Right lobe of liver (tissue), 6 donors: ENCODE measurements around the gene ARHGAP15. TPM values are rescaled to one million over a fixed set of nuclear protein-coding genes. Genes with fewer than 3 reads are reported as not detected.

ENCODE experiments used
- ATAC-seq, 4 donors: fragments of 200-7000 bp; cut with Tn5 transposase; one replicate each; pipeline ENCODE4 v1.9.1; 2020; ENCODE audit warnings: mild to moderate bottlenecking in 4 of 4, moderate library complexity in 4 of 4
- DNase-seq, 3 donors: peaks; one replicate each; pipeline ENCODE4 v3.0.0-alpha.2; 2020
- H3K27ac ChIP-seq, 3 donors: fragments of 200-600 bp; one replicate each; pipeline ENCODE4 v1.8.0; 2022
- H3K27me3 ChIP-seq, 2 donors: fragments of 200-600 bp; one replicate each; pipeline ENCODE4 v1.8.0; 2022
- H3K36me3 ChIP-seq, 4 donors: fragments of 200-600 bp; sonication (generic) in 1 of 4; one replicate each; pipeline versions ENCODE4 v1.5.1 to v1.8.0; 2017 to 2022; ENCODE audit warnings: control low read depth in 1 of 4
- H3K4me1 ChIP-seq, 4 donors: fragments of 200-600 bp; sonication (generic) in 1 of 4; one replicate each; pipeline versions ENCODE4 v1.5.1 to v1.8.0; 2017 to 2022; ENCODE audit warnings: control low read depth in 1 of 4
- H3K4me3 ChIP-seq, 3 donors: fragments of 200-600 bp; one replicate each; pipeline ENCODE4 v1.8.0; 2022
- H3K9me3 ChIP-seq, 4 donors: fragments of 200-600 bp; sonication (generic) in 1 of 4; one replicate each; pipeline versions ENCODE4 v1.5.1 to v1.8.0; 2017 to 2022; ENCODE audit warnings: control low read depth in 1 of 4
- POLR2A ChIP-seq: fragments of 450-650 bp; IDR thresholded peaks from one replicate; pipeline ENCODE4 v1.6.1; 2017; ENCODE audit warnings: antibody characterized with exemption, mild to moderate bottlenecking
- WGBS: methylation state at CpG from one replicate; pipeline ENCODE4 v1.1.6; 2018; ENCODE audit warnings: low coverage, low lambda C conversion rate; ENCODE audit not compliant: insufficient coverage; ENCODE audit errors: missing lambda C conversion rate; 5-methylcytosine and 5-hydroxymethylcytosine counted together
- intact Hi-C, 2 donors: fragments of 100-400 bp; cut with DNase I; formaldehyde crosslinking; loops; one replicate each; pipeline versions ENCODE4 v1.11.2 to v1.14.1; 2022
- total RNA-seq, 6 experiments: library from RNA; depleted of rRNA in 2 of 6; stranded (reverse); fragments of >200 nt in 2 of 6; fragmentation: NEBNext Ultra II Directional in 3 of 6; extraction: Animal tissue kit (Norgen Biotek cat#: 25700) in 3 of 6; gene quantifications; one replicate each; pipeline versions ENCODE4 v1.1.0 to v1.2.4, GENCODE V29; 2016 to 2023
- TF ChIP-seq, protein P1 (sequence below), 4 donors: fragments of 200-600 bp in 3 of 4; fragments of 450-650 bp in 1 of 4; IDR thresholded peaks; one replicate each; pipeline versions ENCODE4 v1.5.1 to v1.8.0; 2016 to 2022; ENCODE audit warnings: antibody characterized with exemption in 4 of 4, mild to moderate bottlenecking in 2 of 4
- donor health status: DM: no; HTN: yes; CAD: no.
- donor health status: DM: no; HTN: no; CAD: no.
- donor health status: DM: no; HTN: no; CAD: no.
- donor health status: DM: no; HTN: yes; CAD: no.
- donor health status: DM: no; HTN: yes; CAD: no.

The ARHGAP15 gene
- total RNA-seq, 6 experiments from 2014 or later = 3.3 to 8.2 (median 6.6) TPM

- intact Hi-C loops = no loop called here
- H3K27me3 ChIP-seq = no peaks in the 10 kb centered on the region
- H3K36me3 ChIP-seq = no peaks in the 10 kb centered on the region
- no peaks in the 10 kb centered on the region for H3K9me3 ChIP-seq
- WGBS = 38% methylated on average over 2 of the region's 2 CpGs
- ATAC-seq = no peak
- TF ChIP-seq, protein P1, sequence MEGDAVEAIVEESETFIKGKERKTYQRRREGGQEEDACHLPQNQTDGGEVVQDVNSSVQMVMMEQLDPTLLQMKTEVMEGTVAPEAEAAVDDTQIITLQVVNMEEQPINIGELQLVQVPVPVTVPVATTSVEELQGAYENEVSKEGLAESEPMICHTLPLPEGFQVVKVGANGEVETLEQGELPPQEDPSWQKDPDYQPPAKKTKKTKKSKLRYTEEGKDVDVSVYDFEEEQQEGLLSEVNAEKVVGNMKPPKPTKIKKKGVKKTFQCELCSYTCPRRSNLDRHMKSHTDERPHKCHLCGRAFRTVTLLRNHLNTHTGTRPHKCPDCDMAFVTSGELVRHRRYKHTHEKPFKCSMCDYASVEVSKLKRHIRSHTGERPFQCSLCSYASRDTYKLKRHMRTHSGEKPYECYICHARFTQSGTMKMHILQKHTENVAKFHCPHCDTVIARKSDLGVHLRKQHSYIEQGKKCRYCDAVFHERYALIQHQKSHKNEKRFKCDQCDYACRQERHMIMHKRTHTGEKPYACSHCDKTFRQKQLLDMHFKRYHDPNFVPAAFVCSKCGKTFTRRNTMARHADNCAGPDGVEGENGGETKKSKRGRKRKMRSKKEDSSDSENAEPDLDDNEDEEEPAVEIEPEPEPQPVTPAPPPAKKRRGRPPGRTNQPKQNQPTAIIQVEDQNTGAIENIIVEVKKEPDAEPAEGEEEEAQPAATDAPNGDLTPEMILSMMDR (IDR thresholded peaks at IDR 0.05) = no peak
- no peak for TF ChIP-seq POLR2A
- DNase-seq = no peak
- H3K4me3 ChIP-seq = no peak overlapping the region
- H3K4me1 ChIP-seq = no peaks in the 10 kb centered on the region
- H3K27ac ChIP-seq = no peak overlapping the region
Measured at GRCh38 chr2:143476336-143477087, 347.3 kb downstream of the ARHGAP15 start.

- H3K4me3 ChIP-seq = no peak overlapping the region
- TF ChIP-seq POLR2A = no peak
- TF ChIP-seq, protein P1 (IDR thresholded peaks at IDR 0.05) = no peak
- H3K27ac ChIP-seq = no peak overlapping the region
- intact Hi-C loops = no loop called here
- ATAC-seq (peak in 2 of 4 donors; percentile 36 to 57), DNase-seq (no peak)
- 88% methylated on average over 1 of the region's 1 CpG for WGBS
- no peaks in the 10 kb centered on the region for H3K36me3 ChIP-seq
- H3K27me3 ChIP-seq = no peaks in the 10 kb centered on the region
- H3K9me3 ChIP-seq = no peaks in the 10 kb centered on the region
- H3K4me1 ChIP-seq = no peaks in the 10 kb centered on the region
Measured at GRCh38 chr2:143477714-143478443, 348.7 kb downstream of the ARHGAP15 start.

DNA sequence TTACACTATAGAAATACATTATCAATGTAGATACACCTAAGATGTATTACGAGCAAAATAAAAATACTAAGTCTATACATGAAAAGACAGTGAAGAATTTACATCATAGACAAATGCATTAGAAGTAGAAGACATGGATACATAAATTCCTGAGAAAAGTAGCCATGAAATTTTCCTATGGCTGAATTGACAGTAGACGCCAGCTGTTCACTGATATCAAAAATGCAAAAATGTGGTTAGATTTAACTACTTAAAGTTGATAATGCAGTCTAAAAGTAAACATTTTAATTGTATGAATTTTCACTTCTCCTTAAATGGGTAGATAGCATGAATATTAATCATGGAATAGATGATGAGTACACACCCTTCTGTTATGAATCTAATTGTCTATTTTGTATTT, 350.9 kb downstream of the ARHGAP15 start:
- no peaks in the 10 kb centered on the region for H3K27me3 ChIP-seq
- TF ChIP-seq, protein P1 (IDR thresholded peaks at IDR 0.05) = no peak
- DNase-seq (no peak), ATAC-seq (no peak)
- H3K36me3 ChIP-seq = no peaks in the 10 kb centered on the region
- H3K4me1 ChIP-seq = no peaks in the 10 kb centered on the region
- H3K4me3 ChIP-seq = no peak overlapping the region
- peak overlapping the region in 1 of 3 donors; percentile 10 for H3K27ac ChIP-seq
- intact Hi-C loops = no loop called here
- WGBS = 57% methylated on average over 2 of the region's 2 CpGs
- no peaks in the 10 kb centered on the region for H3K9me3 ChIP-seq

- H3K27ac ChIP-seq = peak overlapping the region in 2 of 3 donors; percentile 7 to 10
Measured at GRCh38 chr2:143480601-143481236, 351.5 kb downstream of the ARHGAP15 start.

More at GRCh38 chr2:143480601-143481236, 351.5 kb downstream of the ARHGAP15 start:
- TF ChIP-seq POLR2A = no peak
- TF ChIP-seq, protein P1 (IDR thresholded peaks at IDR 0.05) = no peak
- Histone ChIP-seq H3K9me3 (no peaks in the 10 kb centered on the region), H3K27me3 (no peaks in the 10 kb centered on the region), H3K4me1 (no peaks in the 10 kb centered on the region), H3K4me3 (no peak overlapping the region), H3K36me3 (no peaks in the 10 kb centered on the region)
- intact Hi-C loops = no loop called here
- DNase-seq (no peak), ATAC-seq (no peak)
- WGBS = 52% methylated on average over 2 of the region's 2 CpGs
